IMR-90 (cell line): ENCODE measurements around the gene AMFR. TPM values are rescaled to one million over a fixed set of nuclear protein-coding genes. Genes with fewer than 3 reads are reported as not detected.

Source experiments
- ATAC-seq: fragments of 200-7000 bp; cut with Tn5 transposase; 2 replicates; pipeline ENCODE4 v1.9.1; 2020; ENCODE audit warnings: low read depth, mild to moderate bottlenecking, moderate library complexity
- BruUV-seq: library from RNA; stranded (reverse); fragments of 400-500 nt; replicated peaks from 2 replicates; lab custom pipeline; 2021; lab: Mats Ljungman, UMichigan
- CTCF ChIA-PET: fragments of 300-600 bp; formaldehyde crosslinking; extraction: SDS; loops from one replicate; lab custom pipeline; 2021; ENCODE audit warnings: antibody characterized with exemption; lab: Yijun Ruan, JAX
- POLR2A ChIA-PET: fragments of 300-600 bp; sonication (Branson Sonifier 250); formaldehyde crosslinking; loops from one replicate; lab custom pipeline; 2022; ENCODE audit warnings: antibody characterized with exemption; ENCODE audit not compliant: unreplicated experiment; lab: Charles Lee
- DNase-seq: peaks from one replicate; pipeline ENCODE4 v3.0.0; 2013
- H2AFZ ChIP-seq: replicated peaks from 2 replicates; pipeline ENCODE3; 2013; ENCODE audit warnings: low read length, mild to moderate bottlenecking; ENCODE audit not compliant: poor library complexity
- H2AK5ac ChIP-seq: 2 replicates; pipeline ENCODE4 v1.6.1; 2013; ENCODE audit warnings: low read depth, low read length, inconsistent platforms
- H2AK9ac ChIP-seq: replicated peaks from 2 replicates; pipeline ENCODE3; 2013; ENCODE audit warnings: mild to moderate bottlenecking, low read depth, low read length, moderate library complexity; ENCODE audit not compliant: poor library complexity
- H2BK120ac ChIP-seq: 2 replicates; pipeline ENCODE4 v1.6.1; 2013; ENCODE audit warnings: low read depth, low read length, inconsistent platforms
- H2BK15ac ChIP-seq: 3 replicates; pipeline ENCODE4 v1.6.1; 2013; ENCODE audit warnings: low read depth, low read length, inconsistent platforms
- H2BK20ac ChIP-seq: 2 replicates; pipeline ENCODE4 v1.6.1; 2013; ENCODE audit warnings: low read depth, mild to moderate bottlenecking, inconsistent platforms, low read length, moderate library complexity
- H2BK5ac ChIP-seq: 2 replicates; pipeline ENCODE4 v1.6.1; 2013; ENCODE audit warnings: mild to moderate bottlenecking, low read depth, low read length, inconsistent platforms; ENCODE audit not compliant: poor library complexity, severe bottlenecking
- H3K14ac ChIP-seq: replicated peaks from 2 replicates; pipeline ENCODE4 v1.6.1; 2013; ENCODE audit warnings: low read depth, low read length, inconsistent platforms
- H3K18ac ChIP-seq: 2 replicates; pipeline ENCODE4 v1.6.1; 2013; ENCODE audit warnings: low read depth, low read length, control low read depth
- H3K23ac ChIP-seq: 2 replicates; pipeline ENCODE4 v1.6.1; 2013; ENCODE audit warnings: low read depth, low read length, inconsistent platforms
- H3K27ac ChIP-seq: 2 replicates; pipeline ENCODE4 v1.5.1; 2013; ENCODE audit warnings: mild to moderate bottlenecking, control low read depth, low read length; ENCODE audit not compliant: insufficient read depth
- H3K27me3 ChIP-seq: 2 replicates; pipeline ENCODE4 v1.6.1; 2013; ENCODE audit warnings: low read length; ENCODE audit not compliant: control insufficient read depth, insufficient read depth
- H3K36me3 ChIP-seq: 2 replicates; pipeline ENCODE4 v1.6.1; 2013; ENCODE audit warnings: low read length, mixed read lengths; ENCODE audit not compliant: control insufficient read depth, insufficient read depth
- H3K4ac ChIP-seq: 2 replicates; pipeline ENCODE4 v1.6.1; 2013; ENCODE audit warnings: low read depth, low read length, inconsistent platforms
- H3K4me1 ChIP-seq: 2 replicates; pipeline ENCODE4 v1.6.1; 2013; ENCODE audit warnings: low read length, mixed read lengths; ENCODE audit not compliant: control insufficient read depth, insufficient read depth
- H3K4me2 ChIP-seq: 2 replicates; pipeline ENCODE4 v1.6.1; 2013; ENCODE audit warnings: low read depth, mild to moderate bottlenecking, control low read depth, low read length, moderate library complexity
- H3K4me3 ChIP-seq: 2 replicates; pipeline ENCODE4 v1.5.1; 2013; ENCODE audit warnings: low read depth, mild to moderate bottlenecking, control low read depth, low read length, moderate library complexity; ENCODE audit not compliant: insufficient read depth
- H3K56ac ChIP-seq: 2 replicates; pipeline ENCODE4 v1.6.1; 2013; ENCODE audit warnings: low read length, inconsistent platforms; ENCODE audit not compliant: insufficient read depth; ENCODE audit errors: extremely low read depth
- H3K79me1 ChIP-seq, 2 experiments: 2 replicates each; pipeline ENCODE4 v1.6.1; 2013; ENCODE audit warnings: low read length in 2 of 2, inconsistent platforms in 1 of 2, low read depth in 1 of 2
- H3K9ac ChIP-seq: 2 replicates; pipeline ENCODE4 v1.6.1; 2013; ENCODE audit warnings: low read depth, low read length, control low read depth
- H3K9me1 ChIP-seq: 2 replicates; pipeline ENCODE4 v1.6.1; 2013; ENCODE audit warnings: low read length, inconsistent platforms; ENCODE audit not compliant: insufficient read depth
- H3K9me3 ChIP-seq: 2 replicates; pipeline ENCODE4 v1.6.1; 2013; ENCODE audit warnings: low read length; ENCODE audit not compliant: control insufficient read depth, insufficient read depth
- H4K20me1 ChIP-seq: 2 replicates; pipeline ENCODE4 v1.6.1; 2013; ENCODE audit warnings: low read length, inconsistent platforms; ENCODE audit not compliant: insufficient read depth
- H4K5ac ChIP-seq: 2 replicates; pipeline ENCODE4 v1.6.1; 2013; ENCODE audit warnings: mild to moderate bottlenecking, low read depth, low read length, control low read depth
- H4K8ac ChIP-seq, 2 experiments: 2 replicates each; pipeline ENCODE4 v1.6.1; 2013; ENCODE audit warnings: low read depth in 2 of 2, low read length in 2 of 2, control low read depth in 1 of 2, inconsistent platforms in 1 of 2
- H4K91ac ChIP-seq: 2 replicates; pipeline ENCODE4 v1.6.1; 2013; ENCODE audit warnings: low read depth, low read length, inconsistent platforms; ENCODE audit not compliant: insufficient read depth
- CHD1 ChIP-seq: IDR thresholded peaks from 2 replicates; pipeline ENCODE4 v1.6.1; 2012; ENCODE audit warnings: low read depth, low read length, improper control_type of control experiment
- CTCF ChIP-seq: conservative IDR thresholded peaks from 2 replicates; pipeline ENCODE4 v1.5.1; 2012; ENCODE audit warnings: mild to moderate bottlenecking, low read depth, low read length, improper control_type of control experiment
- ELK1 ChIP-seq: fragments of 150-350 bp; IDR thresholded peaks from 2 replicates; pipeline ENCODE4 v1.6.1; 2016; ENCODE audit warnings: low read depth, mild to moderate bottlenecking, low read length, moderate library complexity, borderline replicate concordance
- FOS ChIP-seq: fragments of 150-350 bp; IDR thresholded peaks from 2 replicates; pipeline ENCODE4 v1.6.1; 2016; ENCODE audit warnings: low read depth, low read length
- MAZ ChIP-seq: IDR thresholded peaks from 2 replicates; pipeline ENCODE4 v1.6.1; 2012; ENCODE audit warnings: low read depth, mild to moderate bottlenecking, low read length, improper control_type of control experiment, moderate library complexity, borderline replicate concordance
- MXI1 ChIP-seq: IDR thresholded peaks from 2 replicates; pipeline ENCODE4 v1.6.1; 2012; ENCODE audit warnings: low read depth, mild to moderate bottlenecking, low read length, moderate library complexity, borderline replicate concordance
- NFE2L2 ChIP-seq: fragments of 150-350 bp; IDR thresholded peaks from 2 replicates; pipeline ENCODE4 v1.6.1; 2016; ENCODE audit warnings: low read depth, mild to moderate bottlenecking, low read length
- POLR2A ChIP-seq: IDR thresholded peaks from 2 replicates; pipeline ENCODE4 v1.6.1; 2012; ENCODE audit warnings: mild to moderate bottlenecking, low read depth, low read length
- RCOR1 ChIP-seq: IDR thresholded peaks from 2 replicates; pipeline ENCODE4 v1.6.1; 2012; ENCODE audit warnings: mild to moderate bottlenecking, low read length, improper control_type of control experiment; ENCODE audit not compliant: insufficient replicate concordance
- SMC3 ChIP-seq: fragments of 150-350 bp; IDR thresholded peaks from 2 replicates; pipeline ENCODE4 v1.6.1; 2016; ENCODE audit warnings: low read depth, mild to moderate bottlenecking, antibody characterized with exemption, low read length, moderate library complexity
- USF2 ChIP-seq: fragments of 150-350 bp; IDR thresholded peaks from 2 replicates; pipeline ENCODE4 v1.6.1; 2017; ENCODE audit warnings: mild to moderate bottlenecking, antibody characterized with exemption, low read length, low read depth
- WGBS, 2 experiments: methylation state at CpG; one replicate each; pipeline versions ENCODE4 v1.1.5 to v1.1.7; 2013; ENCODE audit warnings: missing lambda C conversion rate in 2 of 2; ENCODE audit not compliant: insufficient read length in 1 of 2; ENCODE audit errors: extremely low coverage in 2 of 2; 5-methylcytosine and 5-hydroxymethylcytosine counted together
- dilution Hi-C: fragments of 300-500 bp; cut with HindIII; formaldehyde crosslinking; loops from one replicate; pipeline ENCODE4 v1.14.3; 2018; ENCODE audit warnings: low sequenced_read_pairs; ENCODE audit not compliant: unreplicated experiment
- in situ Hi-C: fragments of 300-500 bp; cut with MboI; formaldehyde crosslinking; loops from 3 replicates; pipeline ENCODE4 v1.14.3; 2019; ENCODE audit warnings: low sequenced_read_pairs, inconsistent platforms, mixed read lengths
- intact Hi-C: fragments of 100-400 bp; cut with micrococcal nuclease; formaldehyde crosslinking; loops from 2 replicates; pipeline ENCODE4 v1.10.0; 2022
- polyA plus RNA-seq, 3 experiments: library from polyadenylated mRNA; depleted of rRNA; stranded (reverse); fragments of >200 nt; gene quantifications; 2 replicates each; pipeline ENCODE4 v1.2.3, GENCODE V29; 2012; ENCODE audit warnings: low replicate concordance in 1 of 3
- total RNA-seq: library from RNA; depleted of rRNA; stranded (reverse); fragments of >200 nt; gene quantifications from 2 replicates; pipeline ENCODE4 v1.2.3, GENCODE V29; 2012

The AMFR gene
- total and polyA plus RNA-seq, 2 of the 4 experiments (the other 2 are of a cell fraction) = 60.7 to 216 TPM

- ChIA-PET POLR2A (no interaction called here), CTCF (no interaction called here)
- Histone ChIP-seq H4K91ac (no peak overlapping the region), H3K23ac (no peak overlapping the region), H2BK120ac (no peak overlapping the region), H4K20me1 (no peaks in the 10 kb centered on the region), H3K56ac (no peak overlapping the region), H3K27me3 (peaks cover 5% of the 10 kb centered on the region; the same call in 1 of the 2 replicates), H3K4ac (no peak overlapping the region), H3K4me3 (no peak overlapping the region), H3K9me1 (no peaks in the 10 kb centered on the region; the same call in 1 of the 2 replicates), H3K9ac (no peak overlapping the region), H3K18ac (no peak overlapping the region), H2BK20ac (no peak overlapping the region), H3K36me3 (no peaks in the 10 kb centered on the region), H4K8ac (no peak overlapping the region), H3K9me3 (no peaks in the 10 kb centered on the region), H2AFZ (no peak overlapping the region), H2AK5ac (no peak overlapping the region), H3K79me1 (no peaks in the 10 kb centered on the region), H4K5ac (no peak overlapping the region), H3K4me1 (no peaks in the 10 kb centered on the region), H2AK9ac (no peak overlapping the region), H3K4me2 (no peak overlapping the region), H3K27ac (no peak overlapping the region), H2BK5ac (no peak overlapping the region), H2BK15ac (no peak overlapping the region), H3K14ac (no peak overlapping the region)
- no peak for TF ChIP-seq USF2
- TF ChIP-seq CHD1 = no peak
- no peak for TF ChIP-seq FOS
- no peak for TF ChIP-seq RCOR1
- TF ChIP-seq CTCF = no peak
- no peak for TF ChIP-seq MAZ
- TF ChIP-seq MXI1 = no peak
- no peak for TF ChIP-seq SMC3
- no peak for TF ChIP-seq POLR2A
- no peak for TF ChIP-seq NFE2L2
- TF ChIP-seq ELK1 = no peak
- dilution Hi-C loops (no loop called here), intact Hi-C loops (loop anchor here (10.0 kb wide), 1 partner anchor 254 kb away; the partner anchor contains the start of gene MT2A), in situ Hi-C loops (loop anchor here (25.0 kb wide), 1 partner anchor 863 kb away; the partner anchor contains the start of gene MMP2)
- WGBS, 2 experiments = 91% methylated on average over 9 of the region's 22 CpGs; no CpG with 5 or more reads in 1 of the 2 experiments
- DNase-seq (no peak), ATAC-seq (no peak)
- BruUV-seq = no TSS peak
Measured at GRCh38 chr16:56350491-56351405, 74.6 kb downstream of the AMFR start.
